MM.1S (cell line): Measurements from ENCODE around the gene ZNF212.

Source experiments
- DNase-seq: peaks from one replicate; pipeline ENCODE4 v3.0.0-alpha.2; 2015
- H2AFZ ChIP-seq: fragments of 300-600 bp; sonication (generic); 2 replicates; pipeline ENCODE4 v1.6.0; 2016; ENCODE audit warnings: antibody characterized with exemption, low read length
- H3F3A ChIP-seq: fragments of 300-600 bp; sonication (generic); 2 replicates; pipeline ENCODE4 v1.6.1; 2016; ENCODE audit warnings: mild to moderate bottlenecking, antibody characterized with exemption, low read length, moderate library complexity, mixed read lengths; ENCODE audit not compliant: insufficient read depth
- H3K27ac ChIP-seq: fragments of 300-600 bp; sonication (generic); 2 replicates; pipeline ENCODE4 v1.5.1; 2016; ENCODE audit warnings: mild to moderate bottlenecking, low read length
- H3K27me3 ChIP-seq: fragments of 300-600 bp; sonication (generic); replicated peaks from 2 replicates; pipeline ENCODE4 v1.6.0; 2016; ENCODE audit warnings: low read length; ENCODE audit not compliant: insufficient read depth
- H3K36me3 ChIP-seq: fragments of 300-600 bp; sonication (generic); replicated peaks from 2 replicates; pipeline ENCODE4 v1.6.1; 2016; ENCODE audit warnings: mild to moderate bottlenecking, low read length, mixed read lengths; ENCODE audit not compliant: insufficient read depth
- H3K4me1 ChIP-seq: fragments of 300-600 bp; sonication (generic); 2 replicates; pipeline ENCODE4 v1.6.1; 2016; ENCODE audit warnings: low read length, mixed read lengths
- H3K4me2 ChIP-seq: fragments of 300-600 bp; sonication (generic); 2 replicates; pipeline ENCODE4 v1.6.0; 2016; ENCODE audit warnings: low read depth, low read length
- H3K4me3 ChIP-seq: fragments of 300-600 bp; sonication (generic); 2 replicates; pipeline ENCODE4 v1.5.1; 2016; ENCODE audit warnings: low read length, mixed read lengths
- H3K79me2 ChIP-seq: fragments of 300-600 bp; sonication (generic); 2 replicates; pipeline ENCODE4 v1.6.1; 2016; ENCODE audit warnings: mixed run types, low read length, mixed read lengths
- H3K9ac ChIP-seq: fragments of 300-600 bp; sonication (generic); 2 replicates; pipeline ENCODE4 v1.6.1; 2016; ENCODE audit warnings: low read length, mixed read lengths
- H3K9me2 ChIP-seq: fragments of 300-600 bp; sonication (generic); replicated peaks from 2 replicates; pipeline ENCODE4 v1.6.1; 2016; ENCODE audit warnings: mild to moderate bottlenecking, low read length, mixed read lengths; ENCODE audit not compliant: insufficient read depth
- H3K9me3 ChIP-seq: fragments of 300-600 bp; sonication (generic); replicated peaks from 2 replicates; pipeline ENCODE4 v1.6.1; 2016; ENCODE audit warnings: mild to moderate bottlenecking, low read length, mixed read lengths; ENCODE audit not compliant: insufficient read depth
- H4K20me1 ChIP-seq: fragments of 300-600 bp; sonication (generic); 2 replicates; pipeline ENCODE4 v1.6.1; 2016; ENCODE audit warnings: mild to moderate bottlenecking, low read length, moderate library complexity, mixed read lengths; ENCODE audit not compliant: insufficient read depth
- CTCF ChIP-seq: fragments of 300-600 bp; sonication (generic); IDR thresholded peaks from 2 replicates; pipeline ENCODE4 v1.5.1; 2016; ENCODE audit warnings: antibody characterized with exemption, low read length, mixed read lengths
- EZH2 ChIP-seq: fragments of 300-600 bp; sonication (generic); optimal IDR thresholded peaks from 2 replicates; pipeline ENCODE3; 2017; ENCODE audit warnings: low read depth, mild to moderate bottlenecking, antibody characterized with exemption, low read length, mixed read lengths
- EZH2phosphoT487 ChIP-seq: fragments of 300-600 bp; sonication (generic); IDR thresholded peaks from 2 replicates; pipeline ENCODE4 v1.6.1; 2018; ENCODE audit warnings: antibody characterized with exemption, low read length

The ZNF212 gene

GRCh38 chr7:149240637-149241036 lies 1.2 kb downstream of the ZNF212 start:
- H3K27ac ChIP-seq = no peak overlapping the region
- H2AFZ ChIP-seq = no peak overlapping the region
- H3K4me1 ChIP-seq = peaks cover 16% of the 10 kb centered on the region
- H3K9me2 ChIP-seq = no peaks in the 10 kb centered on the region
- no peaks in the 10 kb centered on the region for H4K20me1 ChIP-seq
- no peaks in the 10 kb centered on the region for H3K27me3 ChIP-seq
- DNase-seq = no peak
- H3K36me3 ChIP-seq = no peaks in the 10 kb centered on the region
- H3K9me3 ChIP-seq = no peaks in the 10 kb centered on the region
- H3K4me2 ChIP-seq = peak overlapping the region; percentile 93
- peaks cover 49% of the 10 kb centered on the region for H3K79me2 ChIP-seq
- H3K4me3 ChIP-seq = peak overlapping the region; percentile 97; the same call in 1 of the 2 replicates
- no peak overlapping the region for H3K9ac ChIP-seq
- H3F3A ChIP-seq = peaks cover 14% of the 10 kb centered on the region
- TF ChIP-seq EZH2phosphoT487 (no peak), CTCF (no peak), EZH2 (no peak)

GRCh38 chr7:149241696-149242095 lies 2.2 kb downstream of the ZNF212 start:
- Histone ChIP-seq H3F3A (peaks cover 14% of the 10 kb centered on the region), H3K27me3 (no peaks in the 10 kb centered on the region), H4K20me1 (no peaks in the 10 kb centered on the region), H3K27ac (no peak overlapping the region), H3K4me3 (no peak overlapping the region), H3K9me3 (no peaks in the 10 kb centered on the region), H3K9ac (no peak overlapping the region), H3K36me3 (no peaks in the 10 kb centered on the region), H3K9me2 (no peaks in the 10 kb centered on the region), H3K4me1 (peaks cover 16% of the 10 kb centered on the region), H2AFZ (no peak overlapping the region), H3K79me2 (peaks cover 59% of the 10 kb centered on the region), H3K4me2 (no peak overlapping the region)
- TF ChIP-seq EZH2phosphoT487 (no peak), CTCF (no peak)
- DNase-seq = no peak

- H4K20me1 ChIP-seq = no peaks in the 10 kb centered on the region
- no peak overlapping the region for H2AFZ ChIP-seq
- H3K27me3 ChIP-seq = no peaks in the 10 kb centered on the region
- H3K36me3 ChIP-seq = no peaks in the 10 kb centered on the region
- no peak overlapping the region for H3K9ac ChIP-seq
- no peaks in the 10 kb centered on the region for H3F3A ChIP-seq
- no peak overlapping the region for H3K4me2 ChIP-seq
- no peak overlapping the region for H3K4me3 ChIP-seq
- peaks cover 71% of the 10 kb centered on the region for H3K79me2 ChIP-seq
- H3K27ac ChIP-seq = no peak overlapping the region
- DNase-seq = no peak
- peaks cover 7% of the 10 kb centered on the region for H3K4me1 ChIP-seq
- no peaks in the 10 kb centered on the region for H3K9me3 ChIP-seq
- H3K9me2 ChIP-seq = no peaks in the 10 kb centered on the region
- no peak for TF ChIP-seq EZH2phosphoT487
Observed at GRCh38 chr7:149245244-149245643, 5.8 kb downstream of the ZNF212 start.

GRCh38 chr7:149245744-149246143 lies 6.3 kb downstream of the ZNF212 start:
- Histone ChIP-seq H3K36me3 (no peaks in the 10 kb centered on the region), H4K20me1 (no peaks in the 10 kb centered on the region), H3K9me3 (no peaks in the 10 kb centered on the region), H3K9ac (no peak overlapping the region), H3K4me3 (no peak overlapping the region), H3K27ac (no peak overlapping the region), H2AFZ (no peak overlapping the region), H3K79me2 (peaks cover 66% of the 10 kb centered on the region), H3K4me1 (peaks cover 2% of the 10 kb centered on the region), H3K27me3 (no peaks in the 10 kb centered on the region), H3K9me2 (no peaks in the 10 kb centered on the region), H3K4me2 (no peak overlapping the region), H3F3A (no peaks in the 10 kb centered on the region)
- no peak for DNase-seq
- no peak for TF ChIP-seq EZH2
- TF ChIP-seq CTCF = no peak
- no peak for TF ChIP-seq EZH2phosphoT487
